HCEC 1CT (cell line): Measurements from ENCODE around the gene ZNF765.
"Not testable (repeated sequence)": the region's sequence is repeated elsewhere in the genome, so short reads cannot be mapped to it uniquely, and the experiment has no call there.

Source experiments
- DNase-seq: peaks from one replicate; pipeline ENCODE4 v3.0.0-alpha.2; 2017

Gene ZNF765

GRCh38 chr19:53394974-53395839 lies at the start of gene ZNF765:
ZNF765 (plus strand) TSS chr19:53395149; CDS start chr19:53398016, 2,867 bp downstream.
- peak; percentile 92 for DNase-seq

DNA sequence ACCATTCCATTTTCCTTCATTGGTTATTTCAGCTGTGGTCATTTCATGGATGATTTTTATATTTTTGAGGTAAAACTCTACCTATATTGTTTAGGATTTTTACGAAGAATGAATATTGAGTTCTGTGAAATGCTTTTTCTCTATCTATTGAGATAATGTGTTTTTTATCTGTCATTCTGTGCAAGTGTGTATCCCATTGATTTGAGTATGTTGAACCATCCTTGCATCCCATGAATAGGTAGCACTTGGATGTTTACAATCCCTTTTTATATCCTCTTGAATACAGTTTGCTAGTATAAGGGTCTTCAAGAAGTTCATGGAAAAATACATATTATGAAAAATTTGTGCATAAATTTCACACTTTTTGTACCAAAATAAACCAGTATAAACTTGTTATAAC lies 39.2 kb upstream of the ZNF765 start:
- no peak for DNase-seq

DNA sequence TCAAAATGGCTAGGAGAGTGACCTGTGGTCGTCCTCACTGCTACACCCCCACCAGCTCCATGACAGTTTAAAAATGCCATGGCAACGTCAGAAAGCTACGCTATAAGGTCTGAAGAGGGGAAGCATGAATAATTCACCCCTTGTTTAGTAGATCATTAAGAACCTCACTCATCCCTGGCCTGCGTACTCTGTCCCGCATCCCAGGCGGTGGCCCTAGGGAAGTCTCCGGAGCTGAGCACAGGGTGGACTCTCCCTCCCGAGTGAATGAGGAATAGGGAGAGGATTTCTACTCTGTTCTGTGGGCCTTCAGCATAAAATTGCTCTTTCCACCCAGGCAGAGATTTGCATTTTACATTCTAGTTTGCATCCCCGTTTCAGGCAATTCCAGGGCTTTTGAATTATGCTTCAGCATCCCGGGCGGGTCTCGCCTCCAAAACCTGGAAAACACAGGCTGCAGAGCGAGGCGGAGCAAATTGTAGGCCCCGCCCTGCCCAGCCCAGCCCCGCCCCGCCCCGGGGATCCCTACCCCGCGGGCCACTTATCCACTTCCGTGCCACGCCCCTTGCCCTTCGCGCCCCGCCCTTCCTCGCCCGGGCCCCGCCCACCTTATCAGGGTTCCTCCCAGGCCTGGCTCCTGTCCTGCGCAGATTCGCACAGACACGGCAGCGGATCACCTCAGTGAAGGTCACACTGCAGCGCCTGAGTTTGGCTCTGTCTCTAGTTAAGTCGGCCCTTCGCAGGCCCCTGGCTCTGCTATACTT lies 36.9 kb upstream of the ZNF765 start:
- no peak for DNase-seq

- DNase-seq, result not testable (repeated sequence)
These were observed 34.9 kb upstream of the ZNF765 start for GRCh38 chr19:53360056-53360455.

- DNase-seq, result peak; percentile 9
These were observed 29.6 kb upstream of the ZNF765 start, which contains the start of gene ZNF525 for GRCh38 chr19:53365134-53365898. ZNF525 (plus strand) TSS chr19:53365705; CDS start chr19:53372282, 6,577 bp downstream.

- no peak for DNase-seq
These were observed 29.0 kb upstream of the ZNF765 start for GRCh38 chr19:53365899-53366493.

- DNase-seq, result no peak
These were observed 22.8 kb upstream of the ZNF765 start for GRCh38 chr19:53372196-53372595.

DNA sequence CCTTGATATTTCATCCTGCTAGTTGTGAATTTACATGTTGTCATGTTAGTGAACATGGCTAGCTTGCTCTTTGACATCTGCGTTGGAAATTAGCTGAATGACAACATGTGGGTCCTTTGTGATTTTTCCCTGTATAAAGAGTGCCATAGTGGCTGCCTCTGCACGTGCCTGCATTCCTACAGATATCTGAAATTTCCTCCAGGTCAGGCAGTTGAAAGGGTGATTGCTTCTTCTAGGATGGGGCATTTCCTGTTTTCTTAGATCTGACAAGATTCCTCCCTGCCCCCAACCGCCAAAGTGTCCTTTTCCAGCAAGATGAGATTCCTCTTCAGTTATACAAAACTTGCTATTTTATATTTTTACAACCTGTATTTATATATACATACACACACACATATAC lies 20.7 kb upstream of the ZNF765 start:
- no peak for DNase-seq

DNA sequence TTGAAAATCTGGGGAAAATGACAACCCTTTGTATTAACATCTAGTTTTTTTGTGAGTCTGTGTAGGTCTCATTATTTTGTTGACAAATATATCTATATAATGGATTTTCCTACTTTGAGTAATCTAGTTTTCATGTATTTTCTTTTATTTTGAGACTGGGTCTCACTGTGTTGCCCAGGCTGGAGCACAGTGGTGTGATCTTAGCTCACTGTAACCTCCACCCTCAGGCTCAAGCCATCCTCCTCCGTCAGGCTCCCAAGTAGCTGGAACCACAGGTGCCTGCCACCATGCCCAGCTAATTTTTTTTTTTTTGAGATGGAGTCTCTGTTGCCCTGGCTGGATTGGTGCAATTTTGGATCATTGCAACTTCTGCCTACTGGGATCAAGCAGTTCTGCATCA lies 20.2 kb upstream of the ZNF765 start:
- DNase-seq, result no peak

DNA sequence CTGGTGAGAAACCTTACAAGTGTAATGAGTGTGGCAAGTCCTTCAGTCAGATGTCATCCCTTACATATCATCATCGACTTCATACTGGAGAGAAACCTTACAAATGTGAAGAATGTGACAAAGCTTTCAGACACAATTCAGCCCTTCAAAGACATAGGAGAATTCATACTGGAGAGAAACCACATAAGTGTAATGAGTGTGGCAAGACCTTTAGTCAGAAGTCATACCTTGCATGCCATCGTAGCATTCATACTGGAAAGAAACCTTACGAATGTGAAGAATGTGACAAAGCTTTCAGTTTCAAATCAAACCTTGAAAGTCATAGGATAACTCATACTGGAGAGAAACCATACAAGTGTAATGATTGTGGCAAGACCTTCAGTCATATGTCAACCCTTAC lies 13.6 kb upstream of the ZNF765 start:
- DNase-seq, result no peak

DNA sequence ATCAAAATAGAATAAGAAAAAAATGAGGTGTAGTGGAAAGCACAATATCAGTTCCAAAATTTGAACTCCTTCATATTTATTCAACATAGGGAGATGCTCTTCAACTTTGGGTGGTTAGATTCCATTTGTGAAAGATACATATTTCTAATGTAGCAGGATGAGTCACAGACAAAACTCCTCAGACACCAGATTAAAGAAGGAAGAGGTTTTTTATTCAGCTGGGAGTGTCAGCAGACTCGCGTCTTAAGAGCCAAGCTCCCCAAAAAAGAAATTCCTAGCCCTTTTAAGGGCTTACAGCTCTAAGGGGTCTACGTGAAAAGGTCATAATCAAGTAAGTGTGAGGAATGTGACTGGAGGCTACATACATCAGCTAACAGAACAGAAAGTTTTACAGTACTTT lies 6.8 kb upstream of the ZNF765 start:
- DNase-seq, result peak; percentile 32

- peak; percentile 41 for DNase-seq
These were observed 6.0 kb upstream of the ZNF765 start for GRCh38 chr19:53388904-53389303.

GRCh38 chr19:53389571-53389970 lies 5.4 kb upstream of the ZNF765 start:
- no peak for DNase-seq

DNA sequence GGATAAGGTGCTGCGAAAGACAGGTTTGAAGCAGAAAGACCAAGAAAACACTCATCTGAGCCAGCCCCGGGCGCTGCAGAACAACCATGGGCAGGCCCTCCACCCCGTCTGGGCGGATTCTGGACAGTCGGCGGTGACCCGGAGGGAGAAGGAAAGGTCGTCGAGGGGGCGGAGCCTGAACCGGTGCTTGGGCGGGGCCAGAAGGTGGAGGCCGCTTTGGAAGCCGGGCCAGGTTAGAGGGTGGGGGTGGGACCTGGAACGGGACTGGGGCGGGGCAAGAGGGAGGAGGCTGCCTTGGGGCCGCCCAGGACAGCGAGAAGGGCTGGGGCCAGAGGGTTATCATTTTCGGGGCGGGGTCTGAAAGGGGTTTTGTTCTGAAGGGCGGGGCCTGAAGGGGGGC lies 5.0 kb upstream of the ZNF765 start:
- no peak for DNase-seq

DNA sequence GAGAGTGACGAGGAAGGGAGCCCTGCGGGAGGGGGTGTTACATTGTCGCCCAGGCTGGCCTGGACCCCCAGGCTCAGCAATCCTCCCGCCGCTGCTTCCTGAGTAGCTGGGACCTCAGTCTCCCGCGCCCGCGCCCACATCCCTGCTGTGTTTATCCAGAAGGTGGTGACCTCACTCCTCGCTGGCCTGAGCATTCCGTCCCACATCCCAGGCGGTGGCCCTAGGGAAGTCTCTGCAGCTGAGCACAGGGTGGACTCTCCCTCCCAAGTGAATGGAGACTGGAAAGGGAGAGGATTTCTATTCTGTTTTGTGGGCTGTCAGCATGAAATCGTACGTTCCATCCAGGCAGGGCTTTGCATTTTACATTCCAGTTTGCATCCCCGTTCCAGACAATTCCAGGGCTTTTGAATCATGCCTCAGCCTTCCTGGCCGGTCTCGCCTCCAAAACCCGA lies 401 bp upstream of the ZNF765 start:
- DNase-seq, result peak; percentile 52

GRCh38 chr19:53395840-53396524 lies 1.0 kb downstream of the ZNF765 start:
- DNase-seq, result not testable (repeated sequence)

GRCh38 chr19:53396525-53396868 lies 1.5 kb downstream of the ZNF765 start:
- DNase-seq, result no peak

GRCh38 chr19:53397918-53398317 lies 3.0 kb downstream of the ZNF765 start:
- not testable (repeated sequence) for DNase-seq

- no peak for DNase-seq
These were observed 14.7 kb downstream of the ZNF765 start for GRCh38 chr19:53409505-53410204.

- not testable (repeated sequence) for DNase-seq
These were observed 25.8 kb downstream of the ZNF765 start for GRCh38 chr19:53420520-53421315.

GRCh38 chr19:53422551-53422950 lies 27.6 kb downstream of the ZNF765 start:
- DNase-seq, result no peak
